Measurements from ENCODE around the gene APEH. TPM values are rescaled to one million over a fixed set of nuclear protein-coding genes. Genes with fewer than 3 reads are reported as not detected.

APEH gene
- total RNA-seq, 1 donor from 2014 or later, result 141 TPM

GRCh38 chr3:49665822-49666519 lies 8.2 kb upstream of the APEH start:
- TF ChIP-seq CTCF (IDR thresholded peaks at IDR 0.05; ENCODE audit: insufficient read depth, low read length, poor library complexity, severe bottlenecking), result no peak
- no peaks in the 10 kb centered on the region for H3K36me3 ChIP-seq (ENCODE audit: control insufficient read depth, insufficient read depth, low read length)
- no peaks in the 10 kb centered on the region for H3K27me3 ChIP-seq (ENCODE audit: control insufficient read depth, insufficient read depth, low read length)
- DNase-seq (ENCODE audit: low read depth), result no peak
- no peak overlapping the region for H3K4me3 ChIP-seq (ENCODE audit: low read depth, low read length)

- no peak for DNase-seq (ENCODE audit: low read depth)
- H3K4me3 ChIP-seq (ENCODE audit: low read depth, low read length), result no peak overlapping the region
- H3K27me3 ChIP-seq (ENCODE audit: control insufficient read depth, insufficient read depth, low read length), result no peaks in the 10 kb centered on the region
- no peaks in the 10 kb centered on the region for H3K36me3 ChIP-seq (ENCODE audit: control insufficient read depth, insufficient read depth, low read length)
- TF ChIP-seq CTCF (IDR thresholded peaks at IDR 0.05; ENCODE audit: insufficient read depth, low read length, poor library complexity, severe bottlenecking), result no peak
These were observed 7.6 kb upstream of the APEH start for GRCh38 chr3:49666592-49666991.

GRCh38 chr3:49667701-49668413 lies 6.3 kb upstream of the APEH start:
- Histone ChIP-seq H3K4me3 (ENCODE audit: low read depth, low read length) (no peak overlapping the region), H3K27me3 (ENCODE audit: control insufficient read depth, insufficient read depth, low read length) (no peaks in the 10 kb centered on the region), H3K36me3 (ENCODE audit: control insufficient read depth, insufficient read depth, low read length) (no peaks in the 10 kb centered on the region)
- no peak for DNase-seq (ENCODE audit: low read depth)
- no peak for TF ChIP-seq CTCF (IDR thresholded peaks at IDR 0.05; ENCODE audit: insufficient read depth, low read length, poor library complexity, severe bottlenecking)

- Histone ChIP-seq H3K36me3 (ENCODE audit: control insufficient read depth, insufficient read depth, low read length) (no peaks in the 10 kb centered on the region), H3K27me3 (ENCODE audit: control insufficient read depth, insufficient read depth, low read length) (no peaks in the 10 kb centered on the region), H3K4me3 (ENCODE audit: low read depth, low read length) (no peak overlapping the region)
- peak; percentile 5 for TF ChIP-seq CTCF (IDR thresholded peaks at IDR 0.05; ENCODE audit: insufficient read depth, low read length, poor library complexity, severe bottlenecking)
- no peak for DNase-seq (ENCODE audit: low read depth)
These were observed 5.7 kb upstream of the APEH start for GRCh38 chr3:49668414-49668797.

GRCh38 chr3:49668861-49669260 lies 5.3 kb upstream of the APEH start:
- no peak overlapping the region for H3K4me3 ChIP-seq (ENCODE audit: low read depth, low read length)
- H3K36me3 ChIP-seq (ENCODE audit: control insufficient read depth, insufficient read depth, low read length), result no peaks in the 10 kb centered on the region
- TF ChIP-seq CTCF (IDR thresholded peaks at IDR 0.05; ENCODE audit: insufficient read depth, low read length, poor library complexity, severe bottlenecking), result no peak
- H3K27me3 ChIP-seq (ENCODE audit: control insufficient read depth, insufficient read depth, low read length), result no peaks in the 10 kb centered on the region
- peak; percentile 41 for DNase-seq (ENCODE audit: low read depth)
